WTC11 (cell line): ENCODE measurements around the gene LINC00237. TPM values are rescaled to one million over a fixed set of nuclear protein-coding genes. Genes with fewer than 3 reads are reported as not detected.

ENCODE experiments used
- ATAC-seq: fragments of 200-7000 bp; cut with Tn5 transposase; 2 replicates; pipeline ENCODE4 v1.10.0; 2021; ENCODE audit warnings: mild to moderate bottlenecking, moderate library complexity
- CTCF ChIA-PET: fragments of 300-600 bp; sonication (Branson Sonifier 250); formaldehyde crosslinking; loops from one replicate; lab custom pipeline; 2021; ENCODE audit warnings: antibody characterized with exemption; lab: Charles Lee
- POLR2A ChIA-PET: fragments of 350-600 bp; sonication (Branson Sonifier 250); formaldehyde crosslinking; loops from one replicate; lab custom pipeline; 2021; ENCODE audit warnings: antibody characterized with exemption; lab: Charles Lee
- DNase-seq: peaks from one replicate; pipeline ENCODE4 v3.0.0; 2021; ENCODE audit warnings: low spot score
- H3K27ac Mint-ChIP-seq: 2 replicates; pipeline ENCODE4 v1.8.0; 2021; ENCODE audit warnings: mixed read lengths
- H3K27me3 Mint-ChIP-seq: 2 replicates; pipeline ENCODE4 v1.8.0; 2021; ENCODE audit warnings: low read depth, mild to moderate bottlenecking, moderate library complexity, mixed read lengths
- H3K36me3 Mint-ChIP-seq: 2 replicates; pipeline ENCODE4 v1.8.0; 2021; ENCODE audit warnings: mixed read lengths
- H3K4me1 Mint-ChIP-seq: 2 replicates; pipeline ENCODE4 v1.8.0; 2022; ENCODE audit warnings: mixed read lengths
- H3K4me3 Mint-ChIP-seq: 2 replicates; pipeline ENCODE4 v1.8.0; 2021; ENCODE audit warnings: mild to moderate bottlenecking, moderate library complexity, mixed read lengths
- H3K9me3 Mint-ChIP-seq: 2 replicates; pipeline ENCODE4 v1.8.0; 2021; ENCODE audit warnings: mixed read lengths
- ATF1 ChIP-seq: sonication (generic); formaldehyde crosslinking; IDR thresholded peaks from 2 replicates; pipeline ENCODE4 v1.8.1; 2023; ENCODE audit warnings: mild to moderate bottlenecking, moderate library complexity, missing genetic modification reagents
- ATF6 ChIP-seq: sonication (generic); formaldehyde crosslinking; IDR thresholded peaks from 2 replicates; pipeline ENCODE4 v1.8.1; 2023; ENCODE audit warnings: mild to moderate bottlenecking, missing genetic modification reagents
- CBFB ChIP-seq: sonication (generic); formaldehyde crosslinking; IDR thresholded peaks from 2 replicates; pipeline ENCODE4 v1.8.1; 2022; ENCODE audit warnings: mild to moderate bottlenecking, low read depth, missing genetic modification reagents
- E2F4 ChIP-seq: sonication (generic); formaldehyde crosslinking; IDR thresholded peaks from 2 replicates; pipeline ENCODE4 v1.8.1; 2022; ENCODE audit warnings: low read depth, mild to moderate bottlenecking, moderate library complexity, missing genetic modification reagents, borderline replicate concordance
- HMGXB4 ChIP-seq: sonication (generic); formaldehyde crosslinking; IDR thresholded peaks from 2 replicates; pipeline ENCODE4 v1.8.1; 2023; ENCODE audit warnings: mild to moderate bottlenecking, moderate library complexity, missing genetic modification reagents
- KAT7 ChIP-seq: sonication (generic); formaldehyde crosslinking; IDR thresholded peaks from 2 replicates; pipeline ENCODE4 v1.8.1; 2023; ENCODE audit warnings: missing genetic modification reagents, mild to moderate bottlenecking, borderline replicate concordance
- MLX ChIP-seq: sonication (generic); formaldehyde crosslinking; IDR thresholded peaks from 2 replicates; pipeline ENCODE4 v1.8.1; 2023; ENCODE audit warnings: mild to moderate bottlenecking, missing genetic modification reagents, moderate library complexity
- MYBL2 ChIP-seq: sonication (generic); formaldehyde crosslinking; IDR thresholded peaks from 2 replicates; pipeline ENCODE4 v1.8.1; 2023; ENCODE audit warnings: mild to moderate bottlenecking, moderate library complexity, missing genetic modification reagents
- PREB ChIP-seq: sonication (generic); formaldehyde crosslinking; IDR thresholded peaks from 2 replicates; pipeline ENCODE4 v1.8.1; 2022; ENCODE audit warnings: mild to moderate bottlenecking, missing genetic modification reagents, moderate library complexity, borderline replicate concordance
- RORB ChIP-seq: fragments of 250-450 bp; sonication (Bioruptor Pico); IDR thresholded peaks from 2 replicates; pipeline ENCODE4 v1.9.0; 2021; ENCODE audit warnings: mild to moderate bottlenecking
- SOX15 ChIP-seq: fragments of 250-450 bp; sonication (Bioruptor Pico); IDR thresholded peaks from 2 replicates; pipeline ENCODE4 v1.9.0; 2021; ENCODE audit warnings: mild to moderate bottlenecking
- ZBTB43 ChIP-seq: sonication (generic); formaldehyde crosslinking; IDR thresholded peaks from 2 replicates; pipeline ENCODE4 v1.8.1; 2023; ENCODE audit warnings: mild to moderate bottlenecking, missing genetic modification reagents
- ZNF121 ChIP-seq: sonication (generic); formaldehyde crosslinking; IDR thresholded peaks from 2 replicates; pipeline ENCODE4 v1.8.0; 2023; ENCODE audit warnings: missing genetic modification reagents
- ZNF263 ChIP-seq: sonication (generic); formaldehyde crosslinking; IDR thresholded peaks from 2 replicates; pipeline ENCODE4 v1.8.1; 2022; ENCODE audit warnings: low read depth, mild to moderate bottlenecking, moderate library complexity, missing genetic modification reagents
- ZNF396 ChIP-seq: fragments of 250-450 bp; sonication (Bioruptor Pico); IDR thresholded peaks from 2 replicates; pipeline ENCODE4 v1.8.0; 2021; ENCODE audit warnings: mild to moderate bottlenecking, moderate library complexity, borderline replicate concordance
- ZNF425 ChIP-seq: fragments of 250-450 bp; sonication (Bioruptor Pico); conservative IDR thresholded peaks from 2 replicates; pipeline ENCODE4 v1.9.0; 2021; ENCODE audit warnings: mild to moderate bottlenecking
- total RNA-seq: library from RNA; stranded (reverse); gene quantifications from 3 replicates; pipeline ENCODE4 v1.2.3, GENCODE V29; 2021

LINC00237 gene
- total RNA-seq, 1 experiment from 2014 or later: 3.1 TPM

GRCh38 chr20:21125072-21125848, 19.1 kb upstream of the LINC00237 start:
- H3K27me3 Mint-ChIP-seq: peaks cover 2% of the 10 kb centered on the region
- no peaks in the 10 kb centered on the region for H3K36me3 Mint-ChIP-seq
- TF ChIP-seq ATF6 (no peak), KAT7 (CRISPR knock-in tag) (no peak), ATF1 (no peak), CBFB (CRISPR knock-in tag) (0 out of 2 replicates have a peak, but pooled peaks have one; percentile 20), ZNF121 (CRISPR knock-in tag) (no peak), PREB (no peak), HMGXB4 (CRISPR knock-in tag) (no peak), ZBTB43 (CRISPR knock-in tag) (no peak)
- peaks cover 6% of the 10 kb centered on the region for H3K9me3 Mint-ChIP-seq
- H3K4me1 Mint-ChIP-seq: peaks cover 37% of the 10 kb centered on the region
- CTCF ChIA-PET: interaction anchor here (0.6 to 2.6 kb wide), 15 partner anchors 9 to 404 kb away, joined by 3 to 22 read pairs (median 4); no protein-coding TSS in a partner anchor
- peak overlapping the region; percentile 95 for H3K4me3 Mint-ChIP-seq
- ATAC-seq (peak; percentile 27), DNase-seq (peak; percentile 14)
- H3K27ac Mint-ChIP-seq: peak overlapping the region; percentile 99
- POLR2A ChIA-PET: interaction anchor here (0.9 to 1.7 kb wide), 6 partner anchors 8 to 178 kb away, joined by 3 to 9 read pairs (median 4); partner anchors contain the start of gene XRN2

GRCh38 chr20:21124190-21124589, 18.0 kb upstream of the LINC00237 start:
- no peak for ATAC-seq
- POLR2A ChIA-PET: no interaction called here
- Mint-ChIP-seq H3K27me3 (peaks cover 2% of the 10 kb centered on the region), H3K36me3 (no peaks in the 10 kb centered on the region), H3K9me3 (peaks cover 6% of the 10 kb centered on the region), H3K4me1 (peaks cover 30% of the 10 kb centered on the region)
- no peak for TF ChIP-seq MLX (CRISPR knock-in tag)
- TF ChIP-seq ATF6: no peak
- TF ChIP-seq, all 79 proteins: peak for 0
- H3K4me3 Mint-ChIP-seq: no peak overlapping the region
- H3K27ac Mint-ChIP-seq: no peak overlapping the region
- CTCF ChIA-PET: no interaction called here
- no peak for DNase-seq

GRCh38 chr20:21118782-21119181, 12.6 kb upstream of the LINC00237 start:
- no peak overlapping the region for H3K27ac Mint-ChIP-seq
- ChIA-PET CTCF (interaction anchor here (0.7 kb wide), 2 partner anchors 32 to 1373 kb away, joined by 4 read pairs; no protein-coding TSS in a partner anchor), POLR2A (interaction anchor here (0.6 kb wide), 1 partner anchor 63 kb away, joined by 7 read pairs; no protein-coding TSS in a partner anchor)
- TF ChIP-seq RORB (CRISPR knock-in tag) (no peak), SOX15 (CRISPR knock-in tag) (no peak), ZNF425 (CRISPR knock-in tag) (no peak), ZNF263 (CRISPR knock-in tag) (no peak), ZNF396 (no peak), MYBL2 (CRISPR knock-in tag) (no peak), E2F4 (CRISPR knock-in tag) (no peak)
- no peak for DNase-seq
- H3K4me3 Mint-ChIP-seq: no peak overlapping the region
- no peaks in the 10 kb centered on the region for H3K36me3 Mint-ChIP-seq
- no peak for ATAC-seq
- no peaks in the 10 kb centered on the region for H3K4me1 Mint-ChIP-seq
- no peaks in the 10 kb centered on the region for H3K27me3 Mint-ChIP-seq
- peaks cover 6% of the 10 kb centered on the region for H3K9me3 Mint-ChIP-seq
